Activated CD8-positive, alpha-beta memory T cell treated with anti-CD3 and anti-CD28 coated beads, Interleukin-2, amount 10 ng/mL, durations not matched to agents 7 days and 5 days (primary cell): ENCODE measurements around the gene ZMYND19. TPM values are rescaled to one million over a fixed set of nuclear protein-coding genes. Genes with fewer than 3 reads are reported as not detected.
A peak's percentile ranks its signal among the peaks of the same experiment; 100 is the strongest.
"Not testable (repeated sequence)": the region's sequence is repeated elsewhere in the genome, so short reads cannot be mapped to it uniquely, and the experiment has no call there.

ENCODE experiments used
- ATAC-seq: fragments of 150-1000 bp; cut with Tn5 transposase; one replicate; pipeline ENCODE4 v1.10.0; 2021; ENCODE audit warnings: moderate library complexity
- CTCF ChIA-PET: fragments of 350-600 bp; sonication (Branson Sonifier 250); formaldehyde crosslinking; loops from one replicate; lab custom pipeline; 2021; ENCODE audit warnings: antibody characterized with exemption; lab: Charles Lee
- DNase-seq: peaks from one replicate; pipeline ENCODE4 v3.0.0-alpha.2; 2020
- H3K27ac Mint-ChIP-seq: one replicate; pipeline ENCODE4 v1.8.0; 2021; ENCODE audit warnings: mild to moderate bottlenecking, mixed read lengths
- H3K27me3 Mint-ChIP-seq: one replicate; pipeline ENCODE4 v1.8.0; 2021; ENCODE audit warnings: mixed read lengths
- H3K36me3 Mint-ChIP-seq: one replicate; pipeline ENCODE4 v1.8.0; 2021; ENCODE audit warnings: mild to moderate bottlenecking, mixed read lengths
- H3K4me1 Mint-ChIP-seq: one replicate; pipeline ENCODE4 v1.8.0; 2021; ENCODE audit warnings: mixed read lengths
- H3K4me3 Mint-ChIP-seq: one replicate; pipeline ENCODE4 v1.8.0; 2021; ENCODE audit warnings: mild to moderate bottlenecking, moderate library complexity, mixed read lengths
- H3K9me3 Mint-ChIP-seq: one replicate; pipeline ENCODE4 v1.8.0; 2022; ENCODE audit warnings: low read depth, mixed read lengths
- total RNA-seq, 2 experiments: library from RNA; stranded (reverse); gene quantifications; one replicate each; pipeline ENCODE4 v1.2.3, GENCODE V29; 2021

The ZMYND19 gene
- total RNA-seq, 2 experiments from 2014 or later: 34.0 to 46.0 TPM

DNA sequence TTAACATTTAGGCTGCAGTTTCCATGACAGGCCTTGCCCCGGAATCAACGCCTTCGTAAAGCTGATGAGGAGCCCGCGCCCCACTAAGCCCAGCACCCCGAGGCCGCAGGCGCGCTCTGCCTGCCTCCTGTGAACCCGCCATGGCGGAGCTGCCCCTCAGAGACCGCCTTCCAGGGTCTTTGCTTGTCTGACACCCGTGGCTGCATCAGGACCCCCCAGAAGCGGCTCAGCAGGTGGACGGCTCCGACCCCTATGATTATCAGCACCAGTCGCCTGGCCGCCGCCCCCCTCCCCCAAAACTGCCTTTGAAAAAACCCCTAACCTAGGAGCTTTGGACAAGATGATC lies 11.1 kb downstream of the ZMYND19 start:
- DNase-seq: no peak
- Mint-ChIP-seq H3K4me1 (peaks cover 35% of the 10 kb centered on the region), H3K36me3 (peaks cover 14% of the 10 kb centered on the region), H3K9me3 (no peaks in the 10 kb centered on the region), H3K27me3 (no peaks in the 10 kb centered on the region), H3K27ac (peak overlapping the region; percentile 49), H3K4me3 (peak overlapping the region; percentile 80)
- CTCF ChIA-PET: interaction anchor here (0.6 to 3.0 kb wide), 15 partner anchors 9 to 1170 kb away, joined by 3 to 19 read pairs (median 4); partner anchors contain the start of genes EHMT1, MRPL41 and ZMYND19
- ATAC-seq: no peak

DNA sequence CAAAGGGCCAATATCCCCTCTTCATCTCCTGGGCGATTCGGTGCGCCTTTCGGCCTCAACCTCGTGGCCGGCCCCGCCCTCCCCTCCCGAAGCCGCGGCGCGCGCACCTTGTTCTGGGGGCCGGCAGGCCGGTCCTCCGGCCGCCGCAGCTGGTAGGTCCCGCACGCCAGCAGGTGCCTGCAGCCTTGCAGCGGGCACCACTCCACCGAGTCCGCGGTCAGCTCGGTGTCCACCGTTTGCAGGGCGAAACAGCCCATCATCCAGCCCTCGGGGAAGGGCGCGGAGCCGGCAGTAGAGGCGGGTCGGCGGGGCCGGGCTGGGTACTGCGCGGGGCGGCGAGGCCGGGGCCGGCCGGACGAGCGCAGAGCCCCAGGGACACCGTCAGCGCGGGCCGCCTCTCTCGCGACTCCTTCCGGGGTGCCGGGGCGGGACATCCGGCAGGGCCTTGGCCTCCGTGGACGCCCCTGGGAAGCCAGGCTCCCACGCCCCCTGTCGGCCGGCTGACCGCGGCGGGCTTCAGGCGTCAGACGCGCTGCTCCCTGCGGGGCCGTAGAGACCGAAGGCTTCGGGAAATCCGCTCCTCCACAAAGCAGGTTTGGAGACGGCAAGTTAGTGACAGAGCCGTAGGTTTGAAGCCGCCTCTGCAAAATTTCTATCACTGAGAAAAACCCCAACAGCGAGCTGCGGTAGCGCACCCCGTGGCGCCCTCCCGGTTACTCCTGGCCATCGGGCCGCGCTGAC lies 11.6 kb downstream of the ZMYND19 start, which contains the start of gene DPH7:
DPH7 (minus strand) TSS at position 408 of the 741 bp plus-strand sequence; CDS start at position 260, 148 bp downstream.
- Mint-ChIP-seq H3K27me3 (no peaks in the 10 kb centered on the region), H3K27ac (peak within 1 kb of the TSS; percentile 74), H3K36me3 (peaks cover 18% of the 10 kb centered on the region)

DNA sequence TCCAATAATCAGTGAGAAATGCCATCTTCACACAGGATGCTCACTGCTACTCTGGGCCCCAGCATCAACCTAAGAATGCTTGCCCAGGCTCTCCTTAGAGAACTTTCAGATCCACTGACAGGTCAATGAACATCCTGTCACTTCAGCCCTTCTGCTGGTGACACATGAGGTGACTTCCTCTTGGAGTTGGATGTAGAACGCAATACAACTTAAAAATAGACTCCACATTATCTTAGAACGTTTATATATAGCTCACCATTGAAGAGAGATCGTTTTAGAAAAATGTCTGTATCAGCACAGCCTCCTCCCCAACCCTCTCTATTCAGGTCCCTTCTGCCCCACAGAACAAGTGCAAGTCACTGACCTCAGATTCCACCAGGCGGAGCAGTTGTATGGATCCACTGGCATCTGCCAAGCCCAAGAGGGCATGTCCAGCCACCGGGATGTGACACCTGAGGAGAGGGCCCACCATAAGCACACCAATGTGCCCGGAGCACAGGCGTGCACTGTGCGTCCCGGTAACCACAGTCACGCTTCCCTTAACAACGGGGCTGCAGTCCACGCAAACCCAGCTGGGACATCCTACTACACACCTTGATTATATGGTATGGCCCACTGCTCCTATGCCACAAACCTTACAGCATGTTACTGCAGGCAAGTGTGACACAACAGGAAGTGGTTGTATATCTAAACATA lies 14.4 kb downstream of the ZMYND19 start:
- Mint-ChIP-seq H3K4me3 (peak overlapping the region; percentile 48), H3K4me1 (peaks cover 35% of the 10 kb centered on the region), H3K27ac (peak overlapping the region; percentile 79), H3K9me3 (no peaks in the 10 kb centered on the region), H3K27me3 (no peaks in the 10 kb centered on the region), H3K36me3 (peaks cover 28% of the 10 kb centered on the region)
- ATAC-seq: no peak
- CTCF ChIA-PET: interaction anchor here (1.3 to 2.7 kb wide), 2 partner anchors 12 to 24 kb away, joined by 4 to 8 read pairs; partner anchors contain the start of gene MRPL41
- DNase-seq: peak; percentile 50

More for the DNA sequence above, 11.6 kb downstream of the ZMYND19 start, which contains the start of gene DPH7:
- Mint-ChIP-seq H3K9me3 (no peaks in the 10 kb centered on the region), H3K4me1 (peaks cover 35% of the 10 kb centered on the region), H3K4me3 (peak within 1 kb of the TSS; percentile 80)
- CTCF ChIA-PET: interaction anchor here (0.8 to 3.0 kb wide), 16 partner anchors 8 to 156 kb away, joined by 3 to 19 read pairs (median 4); partner anchors contain the start of genes EHMT1, MRPL41 and ZMYND19
- DNase-seq (peak; percentile 96), ATAC-seq (peak; percentile 98)

DNA sequence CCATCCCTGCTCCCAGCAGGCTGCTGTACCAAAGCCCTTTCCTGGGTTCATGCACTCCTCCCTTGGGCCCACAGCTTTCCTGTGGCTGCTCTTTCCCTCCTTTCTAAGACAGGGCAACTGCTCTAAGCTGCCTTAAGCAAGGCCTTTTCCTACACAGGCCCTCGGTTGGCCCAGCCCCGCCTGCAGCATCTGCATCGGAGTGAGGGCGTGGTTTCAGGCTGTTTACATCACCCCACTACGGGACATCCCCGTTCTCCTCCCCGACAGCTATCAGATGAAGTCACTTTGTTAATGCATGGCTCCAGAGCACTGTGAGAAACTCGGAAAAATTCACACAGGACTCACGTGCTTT lies 15.0 kb downstream of the ZMYND19 start:
- ATAC-seq (no peak), DNase-seq (peak; percentile 51)
- Mint-ChIP-seq H3K9me3 (no peaks in the 10 kb centered on the region), H3K27ac (peak overlapping the region; percentile 79), H3K27me3 (no peaks in the 10 kb centered on the region), H3K4me1 (peaks cover 35% of the 10 kb centered on the region), H3K36me3 (peaks cover 34% of the 10 kb centered on the region), H3K4me3 (no peak overlapping the region)
- CTCF ChIA-PET: interaction anchor here (1.3 to 2.7 kb wide), 2 partner anchors 13 to 23 kb away, joined by 4 to 8 read pairs; partner anchors contain the start of gene MRPL41

DNA sequence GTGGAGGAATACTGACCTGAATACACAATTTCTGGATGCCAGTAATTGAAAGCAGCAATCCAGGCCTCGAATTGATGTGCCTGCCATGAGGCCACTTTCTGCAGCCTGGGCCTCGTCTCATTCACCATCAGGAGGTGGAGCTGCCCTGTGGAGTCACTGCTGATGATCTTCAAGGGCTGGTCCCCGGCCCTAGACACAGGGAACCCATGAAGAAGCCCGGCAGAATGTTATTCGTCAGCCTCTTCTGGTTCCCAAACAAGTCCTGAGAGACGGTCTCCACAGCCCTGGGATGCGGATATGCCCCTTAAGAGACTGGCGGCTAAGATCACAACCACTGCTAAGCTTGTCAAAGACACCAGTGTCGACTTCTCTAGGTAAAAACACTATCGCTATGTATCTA lies 16.1 kb downstream of the ZMYND19 start:
- Mint-ChIP-seq H3K27me3 (no peaks in the 10 kb centered on the region), H3K36me3 (peaks cover 39% of the 10 kb centered on the region), H3K27ac (no peak overlapping the region), H3K4me3 (no peak overlapping the region), H3K9me3 (no peaks in the 10 kb centered on the region), H3K4me1 (peaks cover 34% of the 10 kb centered on the region)
- no peak for DNase-seq
- CTCF ChIA-PET: interaction anchor here (2.7 kb wide), 1 partner anchor 14 kb away, joined by 8 read pairs; no protein-coding TSS in a partner anchor
- ATAC-seq: no peak

DNA sequence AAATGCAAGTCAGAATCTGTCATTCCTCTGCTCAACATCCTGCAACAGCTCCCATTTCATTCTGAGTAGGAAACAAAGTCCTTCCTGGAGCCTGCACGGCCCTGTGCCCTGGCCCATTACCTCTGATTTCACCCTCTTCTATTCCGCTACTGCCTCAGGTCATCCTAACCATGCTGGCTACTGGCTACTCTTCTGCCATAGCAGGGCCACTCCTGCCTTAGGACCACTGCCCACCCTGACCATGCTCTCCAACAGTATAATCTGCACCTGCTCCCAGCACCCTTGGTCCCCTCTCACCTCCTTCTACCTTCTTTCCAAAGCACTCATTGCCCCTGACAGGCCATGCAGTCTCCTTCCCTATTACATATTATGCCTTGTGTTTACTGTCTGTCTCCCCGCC lies 19.7 kb downstream of the ZMYND19 start:
- Mint-ChIP-seq H3K27ac (no peak overlapping the region), H3K27me3 (no peaks in the 10 kb centered on the region), H3K4me1 (peaks cover 10% of the 10 kb centered on the region), H3K9me3 (no peaks in the 10 kb centered on the region), H3K4me3 (no peak overlapping the region), H3K36me3 (peaks cover 32% of the 10 kb centered on the region)
- no peak for DNase-seq
- no peak for ATAC-seq
- CTCF ChIA-PET: interaction anchor here (1.3 kb wide), 1 partner anchor 9 kb away, joined by 4 read pairs; no protein-coding TSS in a partner anchor

DNA sequence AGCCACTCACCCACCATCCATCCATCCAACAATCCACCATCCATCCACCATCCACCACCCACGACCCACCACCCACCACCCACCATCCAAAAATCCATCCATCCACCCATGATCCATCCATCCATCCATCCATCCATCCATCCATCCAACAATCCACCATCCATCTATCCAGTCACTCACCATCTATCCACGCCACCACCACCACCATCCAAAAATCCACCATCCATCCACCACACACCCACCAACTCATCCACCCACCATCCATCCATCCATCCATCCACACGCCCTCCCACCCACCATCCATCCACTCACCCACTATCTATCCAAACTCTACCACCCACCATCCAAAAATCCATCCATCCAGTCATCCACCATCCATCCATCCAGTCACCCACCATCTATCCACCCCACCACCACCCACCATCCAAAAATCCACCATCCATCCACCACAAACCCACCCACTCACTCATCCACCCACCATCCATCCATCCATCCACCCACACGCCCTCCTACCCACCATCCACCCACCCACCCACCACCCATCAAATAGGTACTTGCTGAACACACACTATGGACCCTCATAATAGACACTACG lies 20.6 kb downstream of the ZMYND19 start:
- DNase-seq: no peak
- no peak for ATAC-seq
- peaks cover 5% of the 10 kb centered on the region for H3K4me1 Mint-ChIP-seq
- H3K27ac Mint-ChIP-seq: no peak overlapping the region
- CTCF ChIA-PET: interaction anchor here (1.3 kb wide), 1 partner anchor 10 kb away, joined by 4 read pairs; no protein-coding TSS in a partner anchor
- H3K9me3 Mint-ChIP-seq: no peaks in the 10 kb centered on the region
- no peak overlapping the region for H3K4me3 Mint-ChIP-seq
- H3K36me3 Mint-ChIP-seq: peaks cover 28% of the 10 kb centered on the region
- no peaks in the 10 kb centered on the region for H3K27me3 Mint-ChIP-seq

DNA sequence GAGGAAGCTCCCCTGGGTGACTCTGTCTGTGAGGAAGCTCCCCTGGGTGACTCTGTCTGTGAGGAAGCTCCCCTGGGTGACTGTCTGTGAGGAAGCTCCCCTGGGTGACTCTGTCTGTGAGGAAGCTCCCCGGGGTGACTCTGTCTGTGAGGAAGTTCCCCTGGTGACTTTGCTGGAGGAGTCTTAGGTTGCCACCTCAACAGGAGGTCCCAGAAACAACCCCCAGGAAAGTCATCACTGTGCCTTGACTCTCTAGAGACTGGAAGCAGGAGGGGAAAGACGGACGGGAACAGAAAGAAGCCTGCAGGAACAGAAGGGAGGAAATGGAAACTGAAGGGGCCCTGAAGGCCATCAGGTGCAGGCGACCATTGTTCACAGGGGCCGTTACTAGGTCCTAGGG lies 21.9 kb downstream of the ZMYND19 start:
- peak overlapping the region; percentile 44 for H3K27ac Mint-ChIP-seq

DNA sequence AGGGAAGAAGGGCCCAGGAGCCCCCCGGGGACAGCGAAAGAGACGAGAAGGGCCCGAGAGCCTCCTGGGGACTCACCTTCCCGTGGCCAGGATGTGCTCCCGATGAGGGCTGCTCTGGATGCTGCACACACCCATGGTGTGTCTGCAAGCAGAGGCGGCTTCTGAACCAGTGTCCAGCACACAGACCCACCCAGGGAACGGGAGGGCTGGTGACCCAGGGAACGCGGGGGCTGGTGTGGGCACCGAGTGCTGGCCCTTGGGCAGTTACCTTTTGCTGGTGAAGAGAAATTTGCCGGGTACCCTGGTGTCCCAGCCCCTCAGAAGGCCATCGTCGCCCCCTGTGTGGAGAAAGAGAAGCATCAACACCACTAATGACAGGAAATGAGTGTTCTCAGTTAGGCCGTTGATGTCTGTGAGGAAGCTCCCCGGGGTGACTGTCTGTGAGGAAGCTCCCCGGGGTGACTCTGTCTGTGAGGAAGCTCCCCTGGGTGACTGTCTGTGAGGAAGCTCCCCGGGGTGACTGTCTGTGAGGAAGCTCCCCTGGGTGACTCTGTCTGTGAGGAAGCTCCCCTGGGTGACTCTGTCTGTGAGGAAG lies 25.4 kb downstream of the ZMYND19 start:
- H3K27me3 Mint-ChIP-seq: no peaks in the 10 kb centered on the region
- H3K4me3 Mint-ChIP-seq: no peak overlapping the region
- H3K27ac Mint-ChIP-seq: no peak overlapping the region
- CTCF ChIA-PET: no interaction called here
- ATAC-seq (no peak), DNase-seq (no peak)
- H3K36me3 Mint-ChIP-seq: peaks cover 18% of the 10 kb centered on the region
- H3K9me3 Mint-ChIP-seq: no peaks in the 10 kb centered on the region
- H3K4me1 Mint-ChIP-seq: peaks cover 6% of the 10 kb centered on the region

More for the DNA sequence above, 21.9 kb downstream of the ZMYND19 start:
- ATAC-seq, CTCF ChIA-PET, H3K9me3 Mint-ChIP-seq, DNase-seq, H3K27me3 Mint-ChIP-seq, H3K4me1 Mint-ChIP-seq, H3K4me3 Mint-ChIP-seq: not testable (repeated sequence)
- peaks cover 31% of the 10 kb centered on the region for H3K36me3 Mint-ChIP-seq

DNA sequence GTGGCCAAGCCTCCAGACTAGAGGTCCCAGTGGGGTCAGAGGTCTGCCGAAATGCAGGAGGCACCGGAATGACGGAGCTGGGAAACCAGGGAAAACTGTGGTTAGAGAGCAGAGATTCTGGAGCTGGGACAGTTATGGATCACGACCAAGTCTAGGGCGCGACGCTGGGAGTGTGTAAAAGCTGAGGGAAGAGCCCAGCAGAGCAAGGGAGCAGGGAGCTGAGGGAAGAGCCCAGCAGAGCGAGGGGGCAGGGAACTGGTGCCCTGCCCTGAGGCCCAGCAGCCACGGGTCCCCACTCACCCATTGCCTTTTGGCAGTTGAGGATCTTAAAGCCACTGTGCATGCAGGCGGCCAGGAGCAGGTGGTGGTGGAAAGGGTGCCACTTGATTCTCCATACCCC lies 26.2 kb downstream of the ZMYND19 start:
- no peak overlapping the region for H3K27ac Mint-ChIP-seq
- CTCF ChIA-PET: no interaction called here
- DNase-seq (no peak), ATAC-seq (no peak)
- H3K36me3 Mint-ChIP-seq: peaks cover 16% of the 10 kb centered on the region
- H3K4me3 Mint-ChIP-seq: no peak overlapping the region
- peaks cover 6% of the 10 kb centered on the region for H3K4me1 Mint-ChIP-seq
- H3K27me3 Mint-ChIP-seq: no peaks in the 10 kb centered on the region
- H3K9me3 Mint-ChIP-seq: no peaks in the 10 kb centered on the region

DNA sequence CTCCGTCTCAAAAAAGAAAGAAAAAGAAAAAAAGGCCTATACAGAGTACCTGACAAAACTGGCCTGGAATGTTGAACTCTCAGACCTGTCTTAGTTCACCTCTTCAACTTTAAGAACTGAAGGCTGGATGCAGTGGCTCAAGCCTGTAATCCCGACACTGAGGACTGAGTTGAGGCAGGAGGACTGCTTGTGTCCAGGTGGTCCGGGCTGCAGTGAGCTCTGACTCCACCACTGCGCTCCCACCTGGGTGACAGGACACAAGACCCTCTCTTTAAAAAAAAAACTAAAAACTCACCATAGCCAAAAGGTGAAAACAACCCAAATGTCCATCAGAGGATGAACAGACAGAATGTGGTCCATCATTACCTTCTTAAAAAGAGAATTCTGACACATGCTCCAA lies 32.2 kb downstream of the ZMYND19 start:
- Mint-ChIP-seq H3K36me3 (peaks cover 13% of the 10 kb centered on the region), H3K27ac (no peak overlapping the region), H3K9me3 (no peaks in the 10 kb centered on the region), H3K27me3 (no peaks in the 10 kb centered on the region), H3K4me1 (peaks cover 2% of the 10 kb centered on the region), H3K4me3 (no peak overlapping the region)
- no peak for DNase-seq
- no peak for ATAC-seq
- CTCF ChIA-PET: interaction anchor here (1.1 to 3.6 kb wide), 2 partner anchors 15 to 20 kb away, joined by 3 to 11 read pairs; partner anchors contain the start of gene DPH7

DNA sequence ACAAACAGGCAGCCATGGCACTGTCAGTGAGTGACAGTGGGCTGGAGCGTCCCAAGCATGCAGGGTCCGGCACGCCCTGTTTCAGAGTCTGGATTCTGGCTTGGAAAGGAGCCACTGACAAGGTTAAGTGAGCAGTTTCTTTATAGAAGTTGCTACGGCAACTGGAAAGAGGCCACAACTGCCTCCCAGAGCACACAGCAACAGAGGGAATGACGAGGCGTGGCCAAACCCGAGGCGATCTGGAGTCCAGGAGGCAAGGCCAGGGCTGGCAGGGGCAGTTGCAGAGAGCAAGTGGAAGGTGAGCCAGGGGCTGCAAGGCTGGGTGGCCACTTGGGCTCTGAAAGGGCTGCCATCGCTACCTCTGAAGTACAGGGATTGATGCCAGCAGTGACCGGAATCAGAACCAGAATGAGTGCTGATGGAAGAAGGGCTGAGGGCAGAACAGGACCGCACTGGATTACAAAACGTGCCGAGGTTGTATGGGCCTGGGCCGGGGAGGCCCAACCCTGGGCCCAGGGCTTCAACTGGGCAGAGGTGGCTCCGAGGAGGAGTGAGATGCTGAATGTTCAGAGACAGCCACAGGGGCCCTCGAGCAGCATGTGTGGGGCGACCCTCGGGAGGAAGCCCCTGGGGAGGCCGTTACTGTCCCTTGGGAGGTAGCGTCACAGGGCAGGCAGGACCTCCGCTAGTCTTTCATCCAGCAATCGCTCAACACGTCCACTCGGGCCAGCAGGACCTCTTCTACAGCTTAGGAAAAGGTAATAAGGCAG lies 34.1 kb downstream of the ZMYND19 start:
- Mint-ChIP-seq H3K4me3 (no peak overlapping the region), H3K27ac (no peak overlapping the region), H3K27me3 (no peaks in the 10 kb centered on the region), H3K36me3 (peaks cover 10% of the 10 kb centered on the region), H3K4me1 (peaks cover 10% of the 10 kb centered on the region), H3K9me3 (no peaks in the 10 kb centered on the region)
- DNase-seq (no peak), ATAC-seq (no peak)
- CTCF ChIA-PET: no interaction called here
